Esophagus squamous epithelium (tissue), 5 donors: ENCODE data around the gene PARD3. TPM values are rescaled to one million over a fixed set of nuclear protein-coding genes. Genes with fewer than 3 reads are reported as not detected.

ENCODE experiments used
- DNase-seq: peaks from one replicate; lab custom pipeline; 2025; lab: John Stamatoyannopoulos, UW
- H3K27ac ChIP-seq, 4 donors: fragments of 200-600 bp; sonication (generic); one replicate each; pipeline ENCODE4 v1.5.1; 2016 to 2019; ENCODE audit warnings: mild to moderate bottlenecking in 1 of 4
- H3K27me3 ChIP-seq, 4 donors: fragments of 200-600 bp; sonication (generic); 1 replicate in 3 of 4; 2 replicates in 1 of 4; pipeline versions ENCODE4 v1.5.1 to v1.6.0; 2017 to 2021; ENCODE audit warnings: antibody characterized with exemption in 1 of 4
- H3K36me3 ChIP-seq, 3 donors: fragments of 200-600 bp; sonication (generic); one replicate each; pipeline ENCODE4 v1.5.1; 2016 to 2019
- H3K4me1 ChIP-seq, 3 donors: fragments of 200-600 bp; sonication (generic); one replicate each; pipeline ENCODE4 v1.5.1; 2017 to 2019
- H3K4me3 ChIP-seq, 4 donors: fragments of 200-600 bp; sonication (generic); 1 replicate in 3 of 4; 2 replicates in 1 of 4; pipeline ENCODE4 v1.5.1; 2016 to 2019; ENCODE audit warnings: mild to moderate bottlenecking in 2 of 4, moderate library complexity in 1 of 4
- H3K9me3 ChIP-seq, 3 donors: fragments of 200-600 bp; sonication (generic); one replicate each; pipeline ENCODE4 v1.5.1; 2016 to 2019
- CTCF ChIP-seq, 6 experiments: fragments of 450-650 bp in 4 of 6; fragments of 200-600 bp in 2 of 6; sonication (generic) in 2 of 6; IDR thresholded peaks; one replicate each; pipeline ENCODE4 v1.5.1; 2016 to 2019; ENCODE audit warnings: antibody characterized with exemption in 6 of 6, mild to moderate bottlenecking in 4 of 6, moderate library complexity in 4 of 6
- POLR2A ChIP-seq, 4 donors: fragments of 450-650 bp; IDR thresholded peaks; one replicate each; pipeline ENCODE4 v1.6.1; 2017; ENCODE audit warnings: antibody characterized with exemption in 4 of 4, mild to moderate bottlenecking in 4 of 4, moderate library complexity in 3 of 4
- WGBS, 2 donors: methylation state at CpG; one replicate each; pipeline ENCODE4 v1.1.5; 2018; 5-methylcytosine and 5-hydroxymethylcytosine counted together
- intact Hi-C: fragments of 100-400 bp; cut with DNase I; formaldehyde crosslinking; loops from one replicate; pipeline ENCODE4 v1.15.0; 2022
- total RNA-seq, 4 donors: library from RNA; depleted of rRNA; stranded (reverse); fragments of >200 nt; gene quantifications; one replicate each; pipeline ENCODE4 v1.1.0, GENCODE V29; 2016
- donor health status: DM: yes; HTN: yes; CAD: no.

PARD3 gene
- total RNA-seq, 4 donors from 2014 or later = 57.3 to 114 (median 81.7) TPM

- H3K36me3 ChIP-seq = peaks cover 0 to 26% (median 0%) of the 10 kb centered on the region in 3 donors
- 29 to 36% methylated on average over 7 of the region's 7 CpGs for WGBS, 2 donors
- peak overlapping the region; percentile 11 to 85 (median 76) for H3K27ac ChIP-seq
- intact Hi-C loops = no loop called here
- TF ChIP-seq CTCF (IDR thresholded peaks at IDR 0.05) (no peak), POLR2A (IDR thresholded peaks at IDR 0.05) (no peak)
- no peak for DNase-seq
- H3K4me1 ChIP-seq = peaks cover 10 to 86% (median 25%) of the 10 kb centered on the region in 3 donors
- H3K4me3 ChIP-seq = peak overlapping the region in 1 of 4 donors; percentile 0
- no peaks in the 10 kb centered on the region for H3K9me3 ChIP-seq
- H3K27me3 ChIP-seq = no peaks in the 10 kb centered on the region
These were observed 13.9 kb downstream of the PARD3 start for GRCh38 chr10:34801097-34801733.

GRCh38 chr10:34800624-34801023, 14.5 kb downstream of the PARD3 start:
- TF ChIP-seq POLR2A (IDR thresholded peaks at IDR 0.05) (no peak), CTCF (IDR thresholded peaks at IDR 0.05) (no peak)
- intact Hi-C loops = no loop called here
- DNase-seq = no peak
- peaks cover 10 to 91% (median 25%) of the 10 kb centered on the region in 3 donors for H3K4me1 ChIP-seq
- no peaks in the 10 kb centered on the region for H3K9me3 ChIP-seq
- H3K36me3 ChIP-seq = peaks cover 0 to 26% (median 0%) of the 10 kb centered on the region in 3 donors
- 51 to 66% methylated on average over 5 of the region's 5 CpGs for WGBS, 2 donors
- H3K4me3 ChIP-seq = peak overlapping the region in 1 of 4 donors; percentile 0
- H3K27me3 ChIP-seq = no peaks in the 10 kb centered on the region
- H3K27ac ChIP-seq = peak overlapping the region; percentile 11 to 85 (median 76)

- Histone ChIP-seq H3K27me3 (no peaks in the 10 kb centered on the region), H3K27ac (no peak overlapping the region), H3K4me1 (peaks cover 10 to 84% (median 20%) of the 10 kb centered on the region in 3 donors), H3K36me3 (peaks cover 0 to 32% (median 0%) of the 10 kb centered on the region in 3 donors), H3K9me3 (no peaks in the 10 kb centered on the region), H3K4me3 (no peak overlapping the region)
- TF ChIP-seq POLR2A (IDR thresholded peaks at IDR 0.05) (no peak), CTCF (IDR thresholded peaks at IDR 0.05) (no peak)
- 94 to 97% methylated on average over 4 of the region's 4 CpGs for WGBS, 2 donors
- intact Hi-C loops = no loop called here
- no peak for DNase-seq
These were observed 16.4 kb downstream of the PARD3 start for GRCh38 chr10:34798654-34799053.

GRCh38 chr10:34797155-34797554, 17.9 kb downstream of the PARD3 start:
- H3K27me3 ChIP-seq = no peaks in the 10 kb centered on the region
- no peak for DNase-seq
- no peak overlapping the region for H3K4me3 ChIP-seq
- no peaks in the 10 kb centered on the region for H3K9me3 ChIP-seq
- peaks cover 0 to 26% (median 0%) of the 10 kb centered on the region in 3 donors for H3K36me3 ChIP-seq
- intact Hi-C loops = no loop called here
- no peak for TF ChIP-seq CTCF (IDR thresholded peaks at IDR 0.05)
- no peak for TF ChIP-seq POLR2A (IDR thresholded peaks at IDR 0.05)
- H3K27ac ChIP-seq = no peak overlapping the region
- peaks cover 10 to 84% (median 28%) of the 10 kb centered on the region in 3 donors for H3K4me1 ChIP-seq
- WGBS, 2 donors = 66% methylated on average over 5 to 6 of the region's 6 CpGs

GRCh38 chr10:34796133-34796532, 19.0 kb downstream of the PARD3 start:
- H3K36me3 ChIP-seq = peaks cover 0 to 26% (median 0%) of the 10 kb centered on the region in 3 donors
- no peak overlapping the region for H3K4me3 ChIP-seq
- no peak overlapping the region for H3K27ac ChIP-seq
- H3K9me3 ChIP-seq = no peaks in the 10 kb centered on the region
- no peak for TF ChIP-seq CTCF (IDR thresholded peaks at IDR 0.05)
- TF ChIP-seq POLR2A (IDR thresholded peaks at IDR 0.05) = no peak
- DNase-seq = no peak
- intact Hi-C loops = no loop called here
- WGBS, 2 donors = 57 to 75% methylated on average over 1 of the region's 1 CpG
- H3K27me3 ChIP-seq = no peaks in the 10 kb centered on the region
- peaks cover 6 to 83% (median 22%) of the 10 kb centered on the region in 3 donors for H3K4me1 ChIP-seq
